CD4-positive, alpha-beta T cell (primary cell): ENCODE data around the gene CDK5R2. TPM values are rescaled to one million over a fixed set of nuclear protein-coding genes. Genes with fewer than 3 reads are reported as not detected.

Experiments
- ATAC-seq: fragments of 200-7000 bp; cut with Tn5 transposase; one replicate; pipeline ENCODE4 v1.10.0; 2022; ENCODE audit warnings: mild to moderate bottlenecking; ENCODE audit not compliant: poor library complexity
- CTCF ChIA-PET: fragments of 350-600 bp; sonication (Branson Sonifier 250); formaldehyde crosslinking; loops from one replicate; lab custom pipeline; 2021; ENCODE audit warnings: antibody characterized with exemption, inconsistent platforms; lab: Charles Lee
- POLR2A ChIA-PET: fragments of 350-600 bp; sonication (Branson Sonifier 250); formaldehyde crosslinking; loops from one replicate; lab custom pipeline; 2021; ENCODE audit warnings: antibody characterized with exemption, inconsistent platforms; lab: Charles Lee
- DNase-seq, 14 experiments: peaks; one replicate each; pipeline ENCODE4 v3.0.0-alpha.2; 2013 to 2020; ENCODE audit warnings: mixed read lengths in 2 of 14
- H3K27ac ChIP-seq, 2 donors: one replicate each; pipeline versions ENCODE4 v1.5.1 to v1.7.0; 2013; ENCODE audit warnings: low read length in 2 of 2, low read depth in 1 of 2, mild to moderate bottlenecking in 1 of 2
- H3K27me3 ChIP-seq, 2 experiments: 1 replicate in 1 of 2; 2 replicates in 1 of 2; pipeline versions ENCODE4 v1.6.1 to v1.7.0; 2013; ENCODE audit warnings: low read length in 2 of 2, control low read depth in 1 of 2, mild to moderate bottlenecking in 1 of 2, moderate library complexity in 1 of 2; ENCODE audit not compliant: insufficient read depth in 2 of 2, control insufficient read depth in 1 of 2
- H3K36me3 ChIP-seq: one replicate; pipeline ENCODE4 v1.6.1; 2013; ENCODE audit warnings: low read length, control low read depth; ENCODE audit not compliant: insufficient read depth
- H3K4me1 ChIP-seq: one replicate; pipeline ENCODE4 v1.6.1; 2013; ENCODE audit warnings: low read length, control low read depth; ENCODE audit not compliant: insufficient read depth
- H3K4me3 ChIP-seq: one replicate; pipeline ENCODE4 v1.5.1; 2013; ENCODE audit warnings: mild to moderate bottlenecking, low read length, moderate library complexity
- H3K9me3 ChIP-seq, 2 experiments: 1 replicate in 1 of 2; 2 replicates in 1 of 2; pipeline versions ENCODE4 v1.6.1 to v1.7.0; 2013; ENCODE audit warnings: low read length in 2 of 2, mild to moderate bottlenecking in 2 of 2, control low read depth in 1 of 2, moderate library complexity in 1 of 2; ENCODE audit not compliant: control insufficient read depth in 1 of 2, insufficient read depth in 1 of 2
- H3K27ac Mint-ChIP-seq: one replicate; pipeline ENCODE4 v1.8.0; 2020; ENCODE audit warnings: mixed read lengths
- H3K27me3 Mint-ChIP-seq: one replicate; pipeline ENCODE4 v1.8.0; 2021; ENCODE audit warnings: mixed read lengths
- H3K36me3 Mint-ChIP-seq: one replicate; pipeline ENCODE4 v1.8.0; 2021; ENCODE audit warnings: low read depth, mixed read lengths
- H3K4me1 Mint-ChIP-seq: one replicate; pipeline ENCODE4 v1.8.0; 2021; ENCODE audit warnings: low read depth, mixed read lengths
- H3K4me3 Mint-ChIP-seq: one replicate; pipeline ENCODE4 v1.8.0; 2020; ENCODE audit warnings: mild to moderate bottlenecking, mixed read lengths
- H3K9me3 Mint-ChIP-seq: one replicate; pipeline ENCODE4 v1.8.0; 2020; ENCODE audit warnings: mixed read lengths
- intact Hi-C, 2 experiments: fragments of 100-400 bp; cut with DNase I in 1 of 2; cut with micrococcal nuclease in 1 of 2; formaldehyde crosslinking; loops; one replicate each; pipeline versions ENCODE4 v1.15.1 to v1.9.0; 2023 to 2025; cut with DNase I, micrococcal nuclease
- total RNA-seq, 174 experiments: library from RNA in 2 of 174; stranded (reverse) in 2 of 174; gene quantifications; one replicate each; pipeline ENCODE4 v1.2.3 and lab custom pipeline; 2021 to 2026
- TF ChIP-seq, protein P1 (sequence below): fragments of 200-600 bp; IDR thresholded peaks from one replicate; pipeline ENCODE4 v1.8.0; 2022; ENCODE audit warnings: antibody characterized with exemption, mild to moderate bottlenecking

CDK5R2 gene
- total RNA-seq, 2 experiments from 2014 or later: not detected

DNA sequence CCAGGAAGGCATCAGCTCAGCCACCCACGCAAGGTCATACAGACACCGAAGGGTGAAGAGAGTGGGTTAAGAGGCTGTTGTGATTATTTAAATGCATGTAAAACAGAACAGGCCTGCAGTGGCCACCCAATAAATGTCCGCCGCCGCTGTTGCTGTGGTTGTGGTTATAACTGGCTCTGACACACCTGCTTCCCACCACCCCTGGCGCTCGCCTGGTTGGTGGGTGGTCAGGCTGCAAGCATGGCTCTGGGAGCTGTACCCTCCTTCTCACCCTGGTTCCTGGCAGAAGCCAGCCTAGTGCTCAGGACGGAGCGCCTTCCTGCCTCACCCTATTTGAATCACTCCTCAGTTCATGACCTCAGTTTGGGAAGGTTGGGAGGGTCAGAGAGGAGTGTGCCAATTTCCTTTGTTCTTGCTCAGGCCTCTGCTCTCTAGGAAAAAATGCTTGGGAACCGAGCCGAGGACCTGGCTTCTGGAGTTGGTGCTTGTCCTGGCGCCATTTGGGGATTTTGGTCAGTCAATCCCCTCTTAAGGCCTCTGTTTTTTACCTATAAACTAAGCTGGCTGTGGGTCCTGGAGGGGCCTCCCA lies 39.0 kb downstream of the CDK5R2 start:
- Mint-ChIP-seq H3K9me3 (no peaks in the 10 kb centered on the region), H3K27me3 (peaks cover 83% of the 10 kb centered on the region), H3K36me3 (no peaks in the 10 kb centered on the region), H3K27ac (no peak overlapping the region), H3K4me1 (peaks cover 28% of the 10 kb centered on the region), H3K4me3 (no peak overlapping the region)
- DNase-seq (no peak), ATAC-seq (no peak)
- peaks cover 0 to 32% of the 10 kb centered on the region in 2 experiments for H3K9me3 ChIP-seq
- no peak overlapping the region for H3K27ac ChIP-seq
- H3K27me3 ChIP-seq: peaks cover 79 to 82% of the 10 kb centered on the region in 2 experiments
- no peaks in the 10 kb centered on the region for H3K36me3 ChIP-seq
- ChIA-PET POLR2A (no interaction called here), CTCF (interaction anchor here (4.3 kb wide), 1 partner anchor 19 kb away, joined by 30 read pairs; no protein-coding TSS in a partner anchor)
- H3K4me3 ChIP-seq: no peak overlapping the region
- intact Hi-C loops: no loop called here
- peaks cover 47% of the 10 kb centered on the region for H3K4me1 ChIP-seq
- TF ChIP-seq, protein P1, sequence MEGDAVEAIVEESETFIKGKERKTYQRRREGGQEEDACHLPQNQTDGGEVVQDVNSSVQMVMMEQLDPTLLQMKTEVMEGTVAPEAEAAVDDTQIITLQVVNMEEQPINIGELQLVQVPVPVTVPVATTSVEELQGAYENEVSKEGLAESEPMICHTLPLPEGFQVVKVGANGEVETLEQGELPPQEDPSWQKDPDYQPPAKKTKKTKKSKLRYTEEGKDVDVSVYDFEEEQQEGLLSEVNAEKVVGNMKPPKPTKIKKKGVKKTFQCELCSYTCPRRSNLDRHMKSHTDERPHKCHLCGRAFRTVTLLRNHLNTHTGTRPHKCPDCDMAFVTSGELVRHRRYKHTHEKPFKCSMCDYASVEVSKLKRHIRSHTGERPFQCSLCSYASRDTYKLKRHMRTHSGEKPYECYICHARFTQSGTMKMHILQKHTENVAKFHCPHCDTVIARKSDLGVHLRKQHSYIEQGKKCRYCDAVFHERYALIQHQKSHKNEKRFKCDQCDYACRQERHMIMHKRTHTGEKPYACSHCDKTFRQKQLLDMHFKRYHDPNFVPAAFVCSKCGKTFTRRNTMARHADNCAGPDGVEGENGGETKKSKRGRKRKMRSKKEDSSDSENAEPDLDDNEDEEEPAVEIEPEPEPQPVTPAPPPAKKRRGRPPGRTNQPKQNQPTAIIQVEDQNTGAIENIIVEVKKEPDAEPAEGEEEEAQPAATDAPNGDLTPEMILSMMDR: no peak

DNA sequence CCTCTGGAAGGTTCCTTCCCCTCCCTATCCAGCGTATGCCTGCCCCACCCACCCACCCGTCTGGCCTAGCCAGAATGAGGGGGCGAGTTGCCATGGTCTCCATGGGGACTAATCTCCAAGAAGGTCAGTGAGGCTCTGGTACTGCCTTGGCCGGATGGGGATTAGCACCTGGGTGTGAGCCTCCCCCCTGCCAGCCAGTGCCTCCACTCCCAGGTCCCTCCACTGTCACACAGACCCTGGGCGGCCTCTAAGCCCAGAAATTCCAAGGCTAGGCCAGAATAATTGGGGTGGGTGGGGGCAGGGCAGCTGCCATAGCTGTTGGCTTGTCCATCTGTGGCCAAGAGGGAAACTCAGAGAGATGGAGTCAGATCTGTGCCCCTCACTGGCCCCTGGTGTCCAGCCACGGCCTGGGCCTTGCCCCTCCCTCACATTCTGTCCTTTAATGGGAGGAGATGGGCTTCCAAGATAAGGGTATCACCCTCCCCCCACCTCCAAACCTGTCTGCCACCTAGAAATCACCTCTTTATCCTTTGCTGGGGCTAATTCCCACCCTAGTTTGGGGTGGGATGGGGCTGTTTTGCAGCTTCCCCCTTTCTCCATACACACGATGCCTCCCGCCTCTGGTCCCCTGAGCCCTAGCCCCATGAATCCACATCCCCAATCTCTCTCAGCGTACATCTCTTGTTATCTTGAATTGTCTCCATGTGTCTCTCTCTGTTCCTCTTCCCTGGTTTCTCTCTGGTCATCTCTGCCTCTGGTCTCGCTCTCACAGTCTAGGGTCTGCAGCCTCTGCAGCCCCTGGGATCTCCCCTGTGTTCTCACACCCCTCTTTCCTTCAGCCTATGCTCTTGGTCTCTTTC lies 39.8 kb downstream of the CDK5R2 start:
- H3K27ac Mint-ChIP-seq: no peak overlapping the region
- DNase-seq: no peak
- CTCF ChIA-PET: no interaction called here
- POLR2A ChIA-PET: no interaction called here
- peaks cover 39% of the 10 kb centered on the region for H3K4me1 ChIP-seq
- no peak for ATAC-seq
- H3K36me3 ChIP-seq: no peaks in the 10 kb centered on the region
- H3K36me3 Mint-ChIP-seq: no peaks in the 10 kb centered on the region
- no peaks in the 10 kb centered on the region for H3K9me3 Mint-ChIP-seq
- TF ChIP-seq, protein P1: no peak
- no peak overlapping the region for H3K4me3 Mint-ChIP-seq
- peaks cover 84% of the 10 kb centered on the region for H3K27me3 Mint-ChIP-seq
- no peak overlapping the region for H3K27ac ChIP-seq
- intact Hi-C loops: no loop called here
- H3K4me3 ChIP-seq: no peak overlapping the region
- peaks cover 27% of the 10 kb centered on the region for H3K4me1 Mint-ChIP-seq
- peaks cover 79 to 82% of the 10 kb centered on the region in 2 experiments for H3K27me3 ChIP-seq
- peaks cover 0 to 34% of the 10 kb centered on the region in 2 experiments for H3K9me3 ChIP-seq

DNA sequence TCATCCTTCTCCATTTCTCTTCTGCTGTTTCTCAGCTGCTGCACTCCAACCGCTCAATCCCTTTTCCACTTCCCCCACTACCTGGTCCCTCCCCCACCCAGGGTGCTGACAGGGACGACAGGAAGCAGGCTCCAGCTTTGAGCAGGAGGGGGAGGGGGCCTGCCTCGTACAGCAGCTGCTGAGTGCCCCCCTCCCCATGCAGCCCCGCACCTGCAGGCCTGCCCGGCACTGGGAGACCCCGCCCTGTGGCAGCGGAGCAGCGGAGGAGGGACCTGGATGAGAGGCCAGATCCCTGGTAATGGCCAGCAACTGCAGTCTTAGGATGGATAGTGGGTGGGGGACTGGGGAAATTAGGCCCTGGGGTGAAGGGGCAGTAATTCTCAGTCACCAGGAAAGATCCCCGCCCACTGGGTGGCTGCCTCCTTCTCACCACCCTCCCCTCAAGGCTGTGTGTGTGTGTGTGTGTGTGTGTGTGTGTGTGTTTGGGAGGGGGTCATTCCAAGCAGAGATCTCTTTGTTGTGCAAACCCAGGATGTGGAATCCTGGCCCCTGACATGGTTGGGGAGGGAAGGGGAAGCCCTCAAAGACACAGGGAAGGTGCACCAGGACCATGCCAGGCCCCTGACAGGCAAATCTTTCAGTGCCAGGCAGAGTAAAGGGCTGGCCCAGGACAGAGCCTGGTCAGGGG lies 40.6 kb downstream of the CDK5R2 start:
- H3K27me3 ChIP-seq: peaks cover 78 to 82% of the 10 kb centered on the region in 2 experiments
- ChIA-PET CTCF (no interaction called here), POLR2A (no interaction called here)
- Mint-ChIP-seq H3K9me3 (no peaks in the 10 kb centered on the region), H3K36me3 (no peaks in the 10 kb centered on the region), H3K4me3 (no peak overlapping the region), H3K27ac (no peak overlapping the region), H3K27me3 (peaks cover 84% of the 10 kb centered on the region), H3K4me1 (peaks cover 27% of the 10 kb centered on the region)
- intact Hi-C loops: no loop called here
- H3K4me1 ChIP-seq: peaks cover 39% of the 10 kb centered on the region
- DNase-seq (no peak), ATAC-seq (no peak)
- no peak overlapping the region for H3K27ac ChIP-seq
- no peak overlapping the region for H3K4me3 ChIP-seq
- H3K36me3 ChIP-seq: no peaks in the 10 kb centered on the region
- peaks cover 0 to 34% of the 10 kb centered on the region in 2 experiments for H3K9me3 ChIP-seq
- TF ChIP-seq, protein P1: no peak
